ENCODE measurements around the gene SLC30A2.
A peak's percentile ranks its signal among the peaks of the same experiment; 100 is the strongest.

The SLC30A2 gene

GRCh38 chr1:25993197-25993951, 52.5 kb downstream of the SLC30A2 start:
- DNase-seq, result peak; percentile 43

GRCh38 chr1:25992689-25993171, 53.2 kb downstream of the SLC30A2 start:
- DNase-seq, result no peak

GRCh38 chr1:25991937-25992688, 53.8 kb downstream of the SLC30A2 start:
- no peak for DNase-seq

GRCh38 chr1:25990702-25991395, 55.1 kb downstream of the SLC30A2 start:
- peak; percentile 79 for DNase-seq

GRCh38 chr1:25990251-25990650, 55.7 kb downstream of the SLC30A2 start:
- DNase-seq, result no peak

GRCh38 chr1:25989440-25990234, 56.3 kb downstream of the SLC30A2 start:
- no peak for DNase-seq

GRCh38 chr1:25987951-25988350, 58.0 kb downstream of the SLC30A2 start:
- no peak for DNase-seq

Measured in hematopoietic multipotent progenitor cell treated with erythropoietin and hydrocortisone succinate and interleukin-3 and kit ligand, for 4 days (in vitro differentiated cells).